Putamen (tissue), 1 donor: Measurements from ENCODE around the gene R3HDML.
"Not testable (repeated sequence)": the region's sequence is repeated elsewhere in the genome, so short reads cannot be mapped to it uniquely, and the experiment has no call there.

Experiments
- DNase-seq: peaks from one replicate; pipeline ENCODE4 v3.0.0-alpha.2; 2016; ENCODE audit warnings: low spot score

The R3HDML gene

GRCh38 chr20:44328428-44328827 lies 8.4 kb upstream of the R3HDML start:
- no peak for DNase-seq

GRCh38 chr20:44331201-44331600 lies 5.6 kb upstream of the R3HDML start:
- no peak for DNase-seq

- DNase-seq: no peak
Measured at GRCh38 chr20:44334306-44334705, 2.5 kb upstream of the R3HDML start.

GRCh38 chr20:44334709-44335108 lies 2.1 kb upstream of the R3HDML start:
- no peak for DNase-seq

- DNase-seq: no peak
Measured at GRCh38 chr20:44335675-44336074, 1.2 kb upstream of the R3HDML start.

- no peak for DNase-seq
Measured at GRCh38 chr20:44336086-44336485, 757 bp upstream of the R3HDML start.

GRCh38 chr20:44342248-44342647 lies 5.4 kb downstream of the R3HDML start:
- DNase-seq: no peak

- DNase-seq: no peak
Measured at GRCh38 chr20:44343162-44343675, 6.4 kb downstream of the R3HDML start.

- DNase-seq: no peak
Measured at GRCh38 chr20:44344723-44345122, 7.9 kb downstream of the R3HDML start.

GRCh38 chr20:44345147-44345546 lies 8.3 kb downstream of the R3HDML start:
- no peak for DNase-seq

GRCh38 chr20:44345941-44346340 lies 9.1 kb downstream of the R3HDML start:
- not testable (repeated sequence) for DNase-seq

GRCh38 chr20:44348168-44348659 lies 11.4 kb downstream of the R3HDML start:
- no peak for DNase-seq

- no peak for DNase-seq
Measured at GRCh38 chr20:44349349-44349748, 12.5 kb downstream of the R3HDML start.

GRCh38 chr20:44350567-44350966 lies 13.7 kb downstream of the R3HDML start:
- DNase-seq: no peak

- no peak for DNase-seq
Measured at GRCh38 chr20:44354979-44355497, 18.2 kb downstream of the R3HDML start.

- no peak for DNase-seq
Measured at GRCh38 chr20:44355498-44356352, 18.9 kb downstream of the R3HDML start, which contains the start of gene HNF4A. TSS of gene HNF4A (plus strand) at chr20:44355699. CDS start at chr20:44355805, 106 bp downstream.

- no peak for DNase-seq
Measured at GRCh38 chr20:44356353-44356723, 19.5 kb downstream of the R3HDML start.

- no peak for DNase-seq
Measured at GRCh38 chr20:44357020-44357419, 20.2 kb downstream of the R3HDML start.

- DNase-seq: no peak
Measured at GRCh38 chr20:44357555-44358125, 20.8 kb downstream of the R3HDML start.

- no peak for DNase-seq
Measured at GRCh38 chr20:44358776-44359175, 21.9 kb downstream of the R3HDML start.

GRCh38 chr20:44360221-44360620 lies 23.4 kb downstream of the R3HDML start:
- no peak for DNase-seq

- no peak for DNase-seq
Measured at GRCh38 chr20:44361021-44361420, 24.2 kb downstream of the R3HDML start.

- no peak for DNase-seq
Measured at GRCh38 chr20:44362466-44362940, 25.7 kb downstream of the R3HDML start.
